HEK293 (cell line): ENCODE results near the gene RAET1G.
"Not testable (repeated sequence)": the region's sequence is repeated elsewhere in the genome, so short reads cannot be mapped to it uniquely, and the experiment has no call there.

ENCODE experiments used
- HOXA7 ChIP-seq: sonication (generic); formaldehyde crosslinking; IDR thresholded peaks from 2 replicates; pipeline ENCODE4 v1.8.1; 2022; ENCODE audit warnings: missing genetic modification reagents, borderline replicate concordance
- PRDM10 ChIP-seq: fragments of 450-650 bp; formaldehyde crosslinking; IDR thresholded peaks from 2 replicates; pipeline ENCODE4 v1.5.1; 2016; ENCODE audit warnings: missing biosample characterization, missing genetic modification characterization
- ZNF704 ChIP-seq: fragments of 450-650 bp; formaldehyde crosslinking; IDR thresholded peaks from 2 replicates; pipeline ENCODE4 v1.5.1; 2016; ENCODE audit warnings: missing biosample characterization, missing genetic modification characterization

- TF ChIP-seq ZNF704; HOXA7; PRDM10 (tag by site-specific recombination): not testable (repeated sequence)
Observed at GRCh38 chr6:149955654-149956317, 32.9 kb upstream of the RAET1G start.
